Fibroblast of skin of back (primary cell): ENCODE data around the gene ZNF473.

Experiments
- DNase-seq: peaks from one replicate; pipeline ENCODE4 v3.0.0-alpha.2; 2013

The ZNF473 gene

DNA sequence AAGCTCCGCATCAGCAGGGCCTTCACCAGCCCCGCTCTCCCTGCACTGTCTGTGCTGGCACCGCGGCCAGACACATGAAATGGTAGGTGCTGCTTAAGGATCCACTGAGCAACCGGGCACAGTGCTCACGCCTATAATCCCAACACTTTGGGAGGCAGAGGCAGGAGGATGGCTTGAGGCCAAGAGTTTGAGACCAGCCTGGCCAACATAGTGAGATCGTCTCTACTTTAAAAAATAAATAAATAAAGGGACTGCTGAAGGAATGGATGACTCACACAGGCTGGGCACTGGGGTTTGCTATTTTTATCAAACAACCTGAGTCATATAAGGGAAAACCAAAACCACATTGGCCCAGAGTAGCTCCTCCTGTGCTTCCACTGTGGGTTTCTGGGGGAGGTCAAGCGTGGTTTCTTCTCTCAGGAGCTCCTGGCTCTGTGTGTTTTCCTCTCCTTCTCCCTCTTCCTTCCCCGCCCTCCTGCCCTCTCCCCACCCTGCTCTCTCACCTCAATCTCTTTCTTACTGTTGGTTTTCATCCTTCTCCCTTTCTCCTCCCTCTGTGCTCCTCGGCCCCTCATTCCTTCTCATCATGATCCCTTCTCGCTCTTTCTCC lies 21.9 kb upstream of the ZNF473 start:
- DNase-seq = peak; percentile 97

DNA sequence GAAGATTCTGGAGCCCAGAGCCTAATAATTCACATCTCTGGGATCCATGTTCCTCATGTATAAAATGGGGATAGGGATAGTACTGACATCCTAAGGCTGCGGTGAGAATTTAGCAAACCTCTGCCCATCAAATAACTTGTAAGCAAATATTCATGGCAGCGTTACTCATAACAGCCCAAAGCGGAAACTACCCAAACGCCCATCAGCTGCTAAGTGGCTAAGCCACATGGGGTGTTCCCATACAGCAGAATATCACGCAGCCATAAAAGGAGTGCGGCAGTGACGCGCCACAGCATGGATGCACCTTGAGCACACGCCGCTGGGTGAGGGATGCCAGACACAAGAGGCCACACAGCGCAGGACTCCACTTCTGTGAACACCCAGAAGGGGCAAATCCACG lies 20.4 kb upstream of the ZNF473 start:
- DNase-seq = no peak

DNA sequence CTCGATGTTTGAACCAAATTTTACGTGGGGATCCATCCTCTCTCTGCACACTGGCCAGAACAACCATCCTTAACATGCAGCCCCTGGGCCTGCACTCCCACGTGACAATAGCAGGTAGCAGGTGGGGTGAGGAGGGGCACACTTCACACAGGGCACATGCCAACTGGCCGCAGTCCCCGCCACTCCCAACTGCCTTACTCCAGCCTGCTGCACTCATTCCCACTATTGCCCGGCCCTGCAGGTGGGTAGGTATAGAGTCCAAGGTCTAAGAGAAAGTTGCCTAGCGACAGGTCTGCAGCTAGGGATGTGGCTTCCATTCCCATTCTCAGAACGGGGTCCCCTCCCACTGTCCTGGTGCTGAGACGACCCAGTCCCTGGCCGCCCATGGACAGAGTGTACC lies 18.6 kb upstream of the ZNF473 start:
- DNase-seq = no peak

DNA sequence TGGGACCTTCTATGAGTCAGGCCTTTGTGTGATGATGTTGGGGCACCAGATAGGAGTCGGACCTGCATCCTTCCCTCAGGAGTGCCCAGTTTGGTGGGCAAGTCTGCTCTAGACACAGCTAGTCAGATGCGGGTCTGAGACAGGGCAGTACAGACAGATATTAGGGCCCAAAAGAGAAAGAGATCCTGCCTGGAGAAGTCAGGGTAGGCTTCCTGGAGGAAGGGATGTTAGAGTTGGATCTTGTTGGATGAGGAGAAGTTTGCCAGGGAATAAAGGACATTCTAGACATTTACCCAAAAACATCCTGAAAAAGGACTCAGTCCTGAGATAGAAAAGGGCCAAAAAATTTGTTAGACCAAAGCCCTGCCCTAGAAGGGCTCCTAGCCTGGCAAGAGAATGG lies 17.9 kb upstream of the ZNF473 start:
- DNase-seq = no peak

DNA sequence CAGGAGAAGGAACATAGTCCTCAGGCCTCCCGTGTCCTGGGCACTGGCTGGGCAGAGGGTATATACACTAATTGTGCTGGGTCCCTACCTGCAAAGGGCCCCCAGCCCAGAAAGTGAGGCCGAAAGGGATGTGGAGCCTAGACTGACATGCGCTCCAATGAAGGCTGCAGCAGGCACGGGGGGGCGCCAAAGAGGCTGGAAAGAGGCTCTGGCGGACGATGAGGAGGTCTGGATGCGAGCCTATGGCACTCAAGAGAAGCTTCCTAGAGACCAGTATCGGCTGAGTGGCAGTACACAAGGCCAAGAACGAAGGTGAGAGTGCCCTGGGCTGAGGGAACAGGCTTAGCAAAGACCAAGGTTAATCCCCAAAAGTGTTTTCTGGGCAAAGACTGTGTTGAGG lies 17.3 kb upstream of the ZNF473 start:
- DNase-seq = no peak

DNA sequence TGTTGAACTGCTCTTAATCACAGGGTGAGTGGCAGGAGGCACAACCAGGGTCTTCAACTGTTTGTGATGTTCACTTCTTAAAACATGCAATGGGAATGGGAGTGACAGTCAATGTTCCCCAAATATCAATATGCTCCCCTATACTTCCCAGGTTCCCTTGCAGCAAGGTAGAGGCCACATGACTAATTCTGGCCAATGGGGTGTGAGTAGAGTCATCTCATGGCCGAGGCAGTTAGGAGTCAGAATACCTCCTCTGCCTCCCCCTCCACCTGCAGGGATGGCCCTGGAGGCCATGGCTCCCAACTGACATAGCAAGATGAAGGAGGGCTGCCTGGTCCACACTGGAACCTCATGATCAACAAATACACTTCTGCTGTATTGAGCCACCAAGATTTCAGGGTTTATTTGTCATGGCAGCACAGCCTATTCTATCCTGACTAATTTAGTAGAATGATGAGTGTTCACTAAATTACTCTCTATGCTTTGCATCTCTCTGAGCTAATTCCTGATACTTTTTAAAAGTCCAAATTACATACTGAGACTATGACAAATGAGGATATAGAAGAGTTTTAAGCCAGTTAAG lies 9.5 kb upstream of the ZNF473 start:
- no peak for DNase-seq

DNA sequence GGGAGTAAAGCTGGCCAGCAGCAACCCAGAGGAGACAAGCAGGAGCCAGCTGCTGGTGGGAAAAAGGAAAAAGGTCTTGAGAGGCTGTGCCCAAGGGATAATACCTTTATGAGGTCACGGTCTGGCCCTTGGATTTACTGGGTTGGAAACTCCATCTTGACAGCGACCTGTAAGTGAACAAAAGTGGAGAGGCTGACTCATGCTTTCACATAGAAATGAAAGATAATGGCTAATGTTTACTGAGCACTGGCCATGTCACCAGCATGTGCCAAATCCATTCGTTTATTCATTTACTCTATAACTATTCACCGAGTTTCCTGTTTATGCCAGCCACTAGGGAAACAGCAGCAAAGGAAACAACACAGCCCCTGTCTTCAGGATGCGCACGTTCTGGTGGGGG lies 5.3 kb upstream of the ZNF473 start:
- no peak for DNase-seq

DNA sequence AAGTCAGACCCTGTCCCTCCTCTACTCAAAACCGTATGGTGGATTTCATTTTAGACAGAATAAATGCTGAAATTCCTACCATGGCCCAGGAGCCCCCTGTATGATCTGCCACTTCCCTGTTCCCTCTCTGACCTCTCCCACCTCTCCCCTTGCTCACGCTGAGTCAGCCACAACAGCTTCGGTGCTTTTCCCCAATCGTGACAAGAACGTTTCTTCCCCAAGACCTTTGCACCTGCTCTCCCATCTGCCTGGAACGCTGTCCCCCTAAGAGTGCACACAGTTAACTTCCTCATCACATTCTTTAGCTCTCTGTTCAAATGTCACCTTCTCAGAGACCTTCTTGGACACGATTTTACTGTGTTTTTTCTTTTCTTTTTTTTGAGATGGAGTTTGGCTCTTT lies 3.0 kb upstream of the ZNF473 start:
- DNase-seq = no peak

DNA sequence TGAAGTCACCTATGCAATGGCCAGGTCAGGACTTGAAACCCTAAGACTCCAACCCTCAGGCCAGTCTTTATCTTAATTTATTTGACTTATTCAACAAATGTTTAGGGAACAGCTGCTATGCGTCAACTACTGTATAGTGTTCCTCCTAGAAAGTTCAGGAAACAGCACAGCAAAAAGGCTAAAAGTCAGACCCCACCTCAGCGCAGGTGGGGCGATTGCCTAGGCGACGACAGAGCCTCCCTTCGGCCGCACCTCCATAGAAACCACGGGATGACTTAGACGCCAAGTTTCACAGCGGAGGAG lies 1.1 kb upstream of the ZNF473 start:
- DNase-seq = no peak

DNA sequence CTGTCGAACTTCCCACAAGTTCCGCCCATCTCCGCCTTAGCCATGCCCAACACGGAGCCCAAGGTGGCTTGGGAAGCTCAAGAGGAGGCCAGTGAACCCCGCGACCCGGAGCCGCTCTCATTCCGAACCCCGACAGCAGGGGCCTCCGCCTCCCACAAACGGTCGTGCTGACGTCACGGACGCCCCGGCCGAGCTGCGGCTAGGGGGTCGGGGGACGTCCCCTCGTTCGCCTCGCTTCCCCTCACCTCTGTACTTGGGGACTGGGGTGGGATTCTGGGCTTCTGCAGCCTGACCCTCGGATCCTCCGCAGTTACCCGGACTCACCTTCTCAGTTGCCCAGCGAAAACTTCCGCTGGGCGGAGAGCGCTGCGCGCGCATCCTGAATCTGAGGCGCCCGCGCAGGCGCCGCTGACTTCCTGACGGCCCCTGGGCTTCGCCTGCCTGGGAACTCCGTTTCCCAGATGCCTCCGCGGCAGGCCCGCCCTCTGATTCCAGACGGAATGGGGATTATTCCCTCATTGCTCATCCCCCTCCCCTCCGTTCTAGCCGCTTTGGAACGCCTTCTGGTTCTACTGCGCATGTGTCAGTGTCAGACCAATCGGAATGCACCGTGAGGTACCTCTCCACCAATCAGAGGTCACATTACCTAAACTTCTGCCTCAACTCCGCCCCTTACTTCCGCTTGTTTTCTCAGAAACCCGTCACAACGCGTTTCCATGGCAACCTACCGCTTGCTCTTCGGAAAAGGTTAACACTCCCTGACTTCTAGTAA lies 597 bp upstream of the ZNF473 start, which contains the start of gene VRK3:
TSS of gene VRK3 (minus strand) at position 351 of the 772 bp plus-strand sequence. CDS start 9,210 bp downstream, outside the sequence.
- DNase-seq = peak; percentile 100

DNA sequence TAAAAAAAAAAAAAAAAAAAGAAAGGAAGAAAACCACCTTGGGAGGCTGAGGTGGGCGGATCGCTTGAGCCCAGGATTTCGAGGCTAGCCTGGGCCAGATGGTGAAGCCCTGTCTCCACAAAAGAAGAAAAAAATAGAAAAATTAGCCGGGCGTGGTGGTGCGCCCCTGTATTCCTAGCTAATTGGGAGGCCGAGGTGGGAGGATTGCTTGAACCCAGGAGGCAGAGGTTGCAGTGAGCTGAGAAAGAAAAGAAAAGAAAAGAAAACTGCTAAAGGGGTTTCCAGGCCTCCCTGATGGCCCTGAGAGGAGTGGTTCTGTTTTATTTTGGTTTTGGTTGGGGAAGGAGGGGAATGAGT lies 723 bp downstream of the ZNF473 start:
- no peak for DNase-seq

DNA sequence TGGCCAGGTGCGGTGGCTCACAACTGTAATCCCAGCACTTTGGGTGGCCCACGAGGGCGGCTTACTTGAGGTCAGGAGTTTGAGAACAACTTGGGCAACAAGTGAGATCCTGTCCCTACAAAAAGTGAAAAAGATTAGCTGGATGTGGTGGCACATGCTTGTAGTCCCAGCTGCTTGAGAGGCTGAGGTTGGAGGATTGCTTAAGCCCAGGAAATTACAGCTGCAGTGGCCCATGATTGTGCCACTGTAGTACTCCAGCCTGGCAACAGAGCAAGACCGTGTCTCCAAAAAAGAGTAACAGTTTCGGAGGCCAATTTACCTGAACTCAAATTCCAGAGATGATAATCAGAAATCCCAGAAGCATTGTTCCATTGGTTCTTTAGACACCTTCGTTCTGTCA lies 4.4 kb downstream of the ZNF473 start:
- no peak for DNase-seq

DNA sequence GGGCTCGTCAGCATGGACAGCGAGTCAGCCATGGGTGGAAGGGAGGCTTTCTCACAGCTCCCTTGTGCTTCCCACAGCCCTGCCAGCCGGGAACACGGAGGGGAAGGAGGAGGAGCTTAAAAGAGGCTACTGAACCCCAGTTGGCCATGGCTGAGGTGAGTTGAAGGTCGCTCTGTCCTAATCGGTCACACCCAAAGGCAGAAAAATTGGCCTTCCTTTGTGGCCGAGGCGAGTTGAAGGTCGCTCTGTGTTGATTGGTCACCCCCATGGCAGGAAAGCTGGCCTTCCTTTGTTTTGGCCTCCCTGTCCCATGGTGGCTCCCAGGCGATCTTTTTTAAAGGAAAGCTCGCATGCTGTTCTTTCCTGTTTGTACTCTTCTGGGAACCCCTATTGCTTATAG lies 5.1 kb downstream of the ZNF473 start:
- DNase-seq = no peak

DNA sequence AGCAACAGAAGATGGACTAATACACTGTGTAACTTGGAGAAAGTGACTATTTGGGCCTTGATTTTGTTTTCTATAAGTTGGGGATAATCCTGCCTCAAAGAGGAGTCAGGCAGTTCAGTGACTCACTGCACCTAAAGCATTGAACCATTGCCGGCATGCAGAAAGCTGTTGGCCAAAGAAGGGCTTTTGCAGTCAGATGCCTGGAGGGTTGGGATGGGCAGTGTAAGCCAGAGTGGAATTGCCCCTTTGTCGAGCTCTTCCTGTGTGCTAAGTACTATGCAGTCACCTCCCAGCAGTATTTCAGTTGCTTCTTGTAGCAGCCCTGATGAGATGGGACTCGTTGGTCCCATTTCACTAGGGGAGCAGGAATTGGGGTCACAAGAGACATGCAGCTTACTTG lies 11.1 kb downstream of the ZNF473 start:
- DNase-seq = no peak

DNA sequence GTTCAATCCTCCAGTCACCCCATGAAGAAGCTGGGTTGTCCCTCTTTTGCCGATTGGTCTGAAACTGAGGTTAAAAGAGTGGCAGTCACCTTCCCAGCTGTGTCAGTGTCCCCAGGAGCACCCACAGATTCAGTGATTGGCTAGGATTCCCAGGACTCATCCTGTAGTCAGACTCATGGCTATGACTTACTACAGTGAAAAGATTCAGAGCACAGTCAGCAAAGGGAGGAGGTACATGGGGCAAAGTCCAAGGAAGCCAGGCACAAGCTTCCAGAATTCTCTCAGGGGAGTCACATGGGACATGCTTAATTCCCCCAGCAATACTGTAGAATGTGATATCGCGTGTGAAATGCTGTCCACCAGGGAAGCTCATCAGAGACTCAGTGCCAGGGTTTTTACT lies 14.2 kb downstream of the ZNF473 start:
- no peak for DNase-seq

DNA sequence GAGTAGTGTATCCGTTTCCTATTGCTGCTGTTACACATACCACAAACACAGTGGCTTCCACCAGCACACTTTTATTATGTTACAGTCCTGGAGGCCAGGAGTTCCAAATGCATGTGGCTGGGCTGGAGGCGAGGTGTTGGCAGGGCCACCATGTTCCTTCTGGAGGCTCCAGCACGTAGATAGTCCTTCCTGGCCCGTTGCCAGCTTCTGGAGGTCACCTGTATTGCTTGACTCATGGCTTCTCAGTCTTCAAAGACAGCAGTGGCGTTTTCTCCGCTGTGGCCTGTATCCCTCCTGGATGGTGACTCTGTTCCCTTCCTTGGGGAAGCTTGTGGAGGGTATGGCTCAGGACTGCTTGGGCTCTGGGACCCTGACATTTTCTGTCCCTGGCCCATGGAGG lies 15.2 kb downstream of the ZNF473 start:
- no peak for DNase-seq

DNA sequence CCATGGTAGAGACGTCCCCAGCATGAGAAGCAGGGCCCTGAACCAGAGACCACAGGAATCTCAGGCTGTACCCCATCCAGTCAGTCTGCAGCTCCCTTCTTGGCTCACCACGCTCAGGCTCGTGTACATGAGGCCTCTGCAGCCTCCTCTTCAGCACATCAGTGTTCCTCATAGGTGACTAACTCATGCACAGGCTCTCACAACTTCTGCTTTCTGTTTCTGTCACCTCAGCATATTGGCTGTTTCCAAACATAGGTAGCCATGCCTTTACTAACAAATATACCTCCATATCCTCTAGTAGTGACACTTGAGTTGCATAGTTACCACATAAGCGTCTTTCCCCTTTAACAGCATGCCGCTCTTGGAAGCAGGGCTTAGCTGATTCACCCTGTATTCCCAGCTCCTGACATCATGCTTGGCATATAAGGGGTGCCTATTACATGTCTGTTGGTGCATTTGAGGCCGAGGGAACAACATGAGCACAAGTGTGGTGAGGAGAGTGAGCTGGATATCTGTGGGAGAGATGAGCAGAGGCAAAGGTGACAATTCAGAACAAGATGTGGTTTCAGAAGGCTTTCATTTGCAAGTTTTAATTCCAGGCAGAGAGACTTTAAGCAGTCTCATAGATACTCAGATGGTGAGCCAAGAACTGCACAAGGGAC lies 16.7 kb downstream of the ZNF473 start:
- DNase-seq = no peak

DNA sequence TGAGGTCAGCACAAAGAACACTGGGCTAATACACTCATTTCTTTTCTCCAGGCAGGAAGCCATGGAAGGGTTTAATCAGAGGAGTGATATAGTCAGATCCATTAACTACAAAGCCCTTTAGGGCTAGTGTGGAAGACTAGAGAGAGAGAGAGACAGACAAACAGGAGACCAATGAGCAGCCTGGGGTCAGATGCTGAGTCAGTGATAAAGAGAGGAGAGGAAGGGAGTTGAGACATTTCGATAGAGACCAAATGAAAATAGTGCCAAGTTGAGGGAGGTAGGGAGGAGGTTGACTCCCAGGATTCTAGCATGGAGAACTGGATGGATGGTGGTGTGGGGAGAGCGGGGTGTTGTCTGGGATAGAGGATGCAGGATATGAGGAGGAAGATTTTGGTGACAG lies 18.2 kb downstream of the ZNF473 start:
- DNase-seq = no peak

DNA sequence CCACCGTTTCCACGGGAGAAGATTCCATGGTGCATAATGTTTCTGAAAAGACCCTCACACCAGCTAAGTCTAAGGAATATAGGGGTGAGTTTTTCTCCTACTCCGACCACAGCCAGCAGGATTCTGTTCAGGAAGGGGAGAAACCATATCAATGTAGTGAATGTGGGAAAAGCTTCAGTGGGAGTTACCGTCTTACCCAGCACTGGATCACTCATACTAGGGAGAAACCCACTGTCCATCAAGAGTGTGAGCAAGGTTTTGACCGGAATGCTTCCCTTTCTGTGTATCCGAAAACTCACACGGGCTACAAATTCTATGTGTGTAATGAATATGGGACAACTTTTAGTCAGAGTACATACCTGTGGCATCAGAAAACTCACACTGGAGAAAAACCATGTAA lies 19.1 kb downstream of the ZNF473 start:
- DNase-seq = no peak

DNA sequence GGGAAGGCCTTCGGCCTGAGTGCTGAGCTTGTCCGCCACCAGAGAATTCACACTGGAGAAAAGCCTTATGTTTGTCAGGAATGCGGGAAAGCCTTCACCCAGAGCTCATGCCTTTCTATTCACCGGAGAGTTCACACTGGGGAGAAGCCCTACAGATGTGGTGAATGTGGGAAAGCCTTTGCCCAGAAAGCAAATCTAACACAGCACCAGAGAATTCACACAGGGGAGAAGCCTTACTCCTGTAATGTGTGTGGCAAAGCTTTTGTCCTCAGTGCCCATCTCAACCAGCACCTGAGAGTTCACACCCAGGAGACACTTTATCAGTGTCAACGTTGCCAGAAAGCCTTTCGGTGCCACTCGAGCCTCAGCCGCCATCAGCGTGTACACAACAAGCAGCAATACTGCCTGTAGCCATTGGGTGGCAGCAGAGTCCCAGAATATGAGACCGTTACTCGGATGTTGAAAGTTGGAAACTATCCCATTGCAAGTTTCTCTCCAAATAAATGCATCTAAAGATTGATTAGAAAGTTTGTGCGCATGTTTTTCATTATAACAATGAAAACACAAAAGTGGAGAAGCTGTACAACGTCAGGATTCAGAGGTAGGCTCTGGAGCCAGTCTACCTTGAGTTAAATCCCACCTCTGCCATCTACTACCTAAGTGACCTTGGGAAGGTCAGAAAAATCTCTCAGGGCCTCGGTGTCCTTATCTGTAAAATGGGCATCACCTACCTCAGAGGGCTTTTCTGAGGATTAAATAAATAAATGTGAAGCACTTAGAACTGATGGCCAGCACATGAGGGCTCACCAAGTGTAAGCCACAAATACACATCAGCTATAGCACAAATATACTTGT lies 21.1 kb downstream of the ZNF473 start:
- DNase-seq = peak; percentile 16

DNA sequence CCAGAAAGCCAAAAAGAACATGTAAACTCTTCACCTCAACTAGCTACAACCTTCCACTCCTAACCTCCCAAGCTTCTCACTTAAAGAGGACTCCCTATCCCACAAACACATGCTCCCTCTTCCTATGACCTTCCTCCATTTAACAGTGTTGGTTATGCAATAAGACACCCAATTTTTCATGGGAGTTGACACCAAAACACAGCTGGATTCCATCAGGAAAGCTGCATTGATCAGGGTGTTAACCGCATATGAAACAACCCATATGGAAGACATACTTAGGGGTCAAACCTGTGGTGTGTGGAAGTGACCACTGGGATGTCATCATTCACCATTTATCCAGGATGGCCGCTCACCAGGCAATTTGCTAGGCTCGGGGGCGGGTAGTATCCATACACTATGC lies 21.9 kb downstream of the ZNF473 start:
- no peak for DNase-seq

DNA sequence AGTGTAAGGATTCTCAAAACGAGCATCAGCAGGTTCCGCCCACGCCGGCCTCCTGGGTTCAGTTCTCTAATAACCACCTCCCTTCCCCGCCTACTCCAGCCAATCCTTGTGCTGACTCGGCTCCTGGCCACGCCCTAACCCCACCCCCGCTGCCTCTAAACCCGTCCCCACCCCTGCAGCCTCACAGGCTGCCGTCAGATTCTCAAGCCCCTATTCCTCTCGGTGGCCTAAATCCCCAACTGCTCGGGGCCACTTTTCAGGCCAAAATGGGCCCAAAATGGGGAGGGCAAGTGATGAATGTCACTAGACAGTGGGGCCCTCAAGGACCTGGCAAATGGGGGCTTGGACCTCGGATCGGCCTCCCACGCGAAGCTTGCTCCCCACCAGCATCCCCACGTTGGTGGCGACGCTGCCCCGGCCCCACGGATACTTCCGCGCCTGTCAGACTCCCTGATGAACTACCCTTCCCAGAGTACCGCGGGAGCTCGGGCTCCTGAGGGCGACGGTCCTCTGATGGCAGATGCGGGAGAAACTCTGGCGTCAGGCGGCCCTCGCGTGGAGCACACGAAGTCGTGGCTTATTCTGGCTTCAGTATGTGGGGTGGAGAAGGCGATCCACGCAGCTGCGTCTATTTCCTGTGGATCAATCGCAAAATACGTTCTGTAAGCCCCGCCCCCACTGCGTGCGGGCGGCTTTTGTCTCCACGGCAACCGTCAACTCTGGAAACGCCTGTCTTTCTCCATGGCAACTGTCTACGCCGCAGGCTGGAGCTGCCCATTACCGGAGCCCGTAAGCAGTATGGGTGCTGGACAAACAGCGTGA lies 24.8 kb downstream of the ZNF473 start:
- DNase-seq = peak; percentile 66
